ENCODE measurements around the gene LSAMP.

Gene LSAMP

GRCh38 chr3:116341381-116341780 is 103.9 kb downstream of the LSAMP start:
- Histone ChIP-seq H4K20me1 (ENCODE audit: insufficient read depth, low read length, poor library complexity, severe bottlenecking) (no peaks in the 10 kb centered on the region), H3K4me1 (ENCODE audit: insufficient read depth, low read length, poor library complexity, severe bottlenecking) (no peaks in the 10 kb centered on the region), H3K27me3 (ENCODE audit: insufficient read depth, low read length, poor library complexity, severe bottlenecking) (no peaks in the 10 kb centered on the region), H3K79me2 (ENCODE audit: insufficient read depth, low read length) (no peaks in the 10 kb centered on the region), H2AFZ (ENCODE audit: low read length) (no peak overlapping the region), H3K36me3 (ENCODE audit: insufficient read depth, low read length) (no peaks in the 10 kb centered on the region), H3F3A (ENCODE audit: low read depth) (no peaks in the 10 kb centered on the region), H3K4me2 (ENCODE audit: low read depth, low read length, poor library complexity, severe bottlenecking) (no peak overlapping the region), H3K9ac (ENCODE audit: low read depth, low read length, poor library complexity, severe bottlenecking) (no peak overlapping the region), H3K9me3 (ENCODE audit: insufficient read depth, low read depth, low read length) (no peaks in the 10 kb centered on the region; the same call in 1 of the 2 replicates), H3K9me2 (replicated peaks; ENCODE audit: low read depth, low read length) (no peaks in the 10 kb centered on the region), H3K4me3 (ENCODE audit: low read length, poor library complexity, severe bottlenecking) (no peak overlapping the region)
- TF ChIP-seq EZH2phosphoT487 (IDR thresholded peaks at IDR 0.05; ENCODE audit: borderline replicate concordance) (no peak), CTCF (conservative IDR thresholded peaks at IDR 0.05; ENCODE audit: low read length) (no peak)

GRCh38 chr3:116340680-116341216 is 104.5 kb downstream of the LSAMP start:
- Histone ChIP-seq H3K4me2 (ENCODE audit: low read depth, low read length, poor library complexity, severe bottlenecking) (no peak overlapping the region), H3K79me2 (ENCODE audit: insufficient read depth, low read length) (no peaks in the 10 kb centered on the region), H3K9me3 (ENCODE audit: insufficient read depth, low read depth, low read length) (no peaks in the 10 kb centered on the region; the same call in 1 of the 2 replicates), H3K36me3 (ENCODE audit: insufficient read depth, low read length) (no peaks in the 10 kb centered on the region), H3K9ac (ENCODE audit: low read depth, low read length, poor library complexity, severe bottlenecking) (no peak overlapping the region), H3K4me3 (ENCODE audit: low read length, poor library complexity, severe bottlenecking) (no peak overlapping the region), H4K20me1 (ENCODE audit: insufficient read depth, low read length, poor library complexity, severe bottlenecking) (no peaks in the 10 kb centered on the region), H2AFZ (ENCODE audit: low read length) (no peak overlapping the region), H3F3A (ENCODE audit: low read depth) (no peaks in the 10 kb centered on the region), H3K9me2 (replicated peaks; ENCODE audit: low read depth, low read length) (no peaks in the 10 kb centered on the region), H3K4me1 (ENCODE audit: insufficient read depth, low read length, poor library complexity, severe bottlenecking) (no peaks in the 10 kb centered on the region), H3K27me3 (ENCODE audit: insufficient read depth, low read length, poor library complexity, severe bottlenecking) (no peaks in the 10 kb centered on the region)
- TF ChIP-seq CTCF (conservative IDR thresholded peaks at IDR 0.05; ENCODE audit: low read length), result no peak
- no peak for TF ChIP-seq EZH2phosphoT487 (IDR thresholded peaks at IDR 0.05; ENCODE audit: borderline replicate concordance)

GRCh38 chr3:116339441-116340028 is 105.8 kb downstream of the LSAMP start:
- Histone ChIP-seq H3K4me1 (ENCODE audit: insufficient read depth, low read length, poor library complexity, severe bottlenecking) (no peaks in the 10 kb centered on the region), H3K4me2 (ENCODE audit: low read depth, low read length, poor library complexity, severe bottlenecking) (no peak overlapping the region), H3K36me3 (ENCODE audit: insufficient read depth, low read length) (no peaks in the 10 kb centered on the region), H3K79me2 (ENCODE audit: insufficient read depth, low read length) (no peaks in the 10 kb centered on the region), H3K9me3 (ENCODE audit: insufficient read depth, low read depth, low read length) (no peaks in the 10 kb centered on the region; the same call in 1 of the 2 replicates), H3K4me3 (ENCODE audit: low read length, poor library complexity, severe bottlenecking) (no peak overlapping the region), H3K27me3 (ENCODE audit: insufficient read depth, low read length, poor library complexity, severe bottlenecking) (no peaks in the 10 kb centered on the region), H3F3A (ENCODE audit: low read depth) (no peaks in the 10 kb centered on the region), H4K20me1 (ENCODE audit: insufficient read depth, low read length, poor library complexity, severe bottlenecking) (no peaks in the 10 kb centered on the region), H3K9me2 (replicated peaks; ENCODE audit: low read depth, low read length) (no peaks in the 10 kb centered on the region), H3K9ac (ENCODE audit: low read depth, low read length, poor library complexity, severe bottlenecking) (no peak overlapping the region), H2AFZ (ENCODE audit: low read length) (no peak overlapping the region)
- no peak for TF ChIP-seq EZH2phosphoT487 (IDR thresholded peaks at IDR 0.05; ENCODE audit: borderline replicate concordance)
- TF ChIP-seq CTCF (conservative IDR thresholded peaks at IDR 0.05; ENCODE audit: low read length), result no peak
